Activated naive CD4-positive, alpha-beta T cell treated with anti-CD3 and anti-CD28 coated beads, Interleukin-2, amount 10 ng/mL, durations not matched to agents 7 days and 5 days (primary cell): Measurements from ENCODE around the gene QPRT.
"Not testable (repeated sequence)": the region's sequence is repeated elsewhere in the genome, so short reads cannot be mapped to it uniquely, and the experiment has no call there.

ENCODE experiments used
- CTCF ChIA-PET: fragments of 350-600 bp; sonication (Branson Sonifier 250); formaldehyde crosslinking; loops from one replicate; lab custom pipeline; 2021; ENCODE audit warnings: antibody characterized with exemption; lab: Charles Lee
- DNase-seq: peaks from one replicate; pipeline ENCODE4 v3.0.0-alpha.2; 2020
- H3K27ac Mint-ChIP-seq: one replicate; pipeline ENCODE4 v1.8.0; 2021; ENCODE audit warnings: mild to moderate bottlenecking, moderate library complexity, mixed read lengths
- H3K27me3 Mint-ChIP-seq: one replicate; pipeline ENCODE4 v1.8.0; 2021; ENCODE audit warnings: mild to moderate bottlenecking, mixed read lengths
- H3K36me3 Mint-ChIP-seq: one replicate; pipeline ENCODE4 v1.8.0; 2021; ENCODE audit warnings: mixed read lengths
- H3K4me1 Mint-ChIP-seq: one replicate; pipeline ENCODE4 v1.8.0; 2021; ENCODE audit warnings: mixed read lengths
- H3K4me3 Mint-ChIP-seq: one replicate; pipeline ENCODE4 v1.8.0; 2021; ENCODE audit warnings: mild to moderate bottlenecking, moderate library complexity, mixed read lengths
- H3K9me3 Mint-ChIP-seq: one replicate; pipeline ENCODE4 v1.8.0; 2021; ENCODE audit warnings: mixed read lengths

The QPRT gene

GRCh38 chr16:29707160-29707559, 28.2 kb downstream of the QPRT start:
- H3K27me3 Mint-ChIP-seq, H3K9me3 Mint-ChIP-seq, H3K4me3 Mint-ChIP-seq, H3K27ac Mint-ChIP-seq, DNase-seq, H3K36me3 Mint-ChIP-seq, CTCF ChIA-PET: not testable (repeated sequence)
- peaks cover 32% of the 10 kb centered on the region for H3K4me1 Mint-ChIP-seq

DNA sequence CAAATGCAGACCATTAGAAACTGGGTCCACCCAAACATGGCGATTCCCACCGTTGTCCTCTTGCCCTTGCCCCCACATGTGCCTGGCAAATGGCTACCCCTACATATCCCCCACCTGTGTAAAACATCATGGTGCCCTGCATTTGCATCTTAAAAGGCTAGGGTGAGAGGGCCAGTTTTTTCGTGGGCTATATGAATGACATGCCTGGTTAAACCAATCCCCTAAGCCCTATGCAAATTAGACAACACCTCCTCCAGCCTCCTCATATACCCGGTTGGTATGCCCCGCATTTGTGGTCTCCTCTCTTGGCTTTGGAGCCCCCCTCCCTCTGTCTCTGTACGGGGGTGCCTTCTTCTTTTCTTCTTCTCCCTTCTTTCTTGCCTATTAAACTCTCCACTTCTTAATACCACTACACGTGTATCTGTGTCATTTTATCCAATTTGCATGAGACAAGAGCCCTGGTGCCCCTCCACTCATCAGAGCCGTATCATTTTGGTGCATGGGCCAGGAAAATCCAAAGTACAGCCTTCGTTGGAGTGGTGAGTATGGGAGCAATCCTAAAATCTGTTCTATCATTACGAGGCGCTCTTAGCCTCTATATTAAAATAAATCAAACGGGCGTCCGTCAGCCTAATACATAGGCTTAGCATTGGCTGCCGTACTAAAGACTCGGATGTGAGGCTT, 30.1 kb downstream of the QPRT start:
- peaks cover 19% of the 10 kb centered on the region for H3K4me1 Mint-ChIP-seq
- CTCF ChIA-PET, result interaction anchor here (0.6 to 1.9 kb wide), 4 partner anchors 8 to 334 kb away, joined by 3 to 8 read pairs (median 3); no protein-coding TSS in a partner anchor
- no peaks in the 10 kb centered on the region for H3K9me3 Mint-ChIP-seq
- no peak overlapping the region for H3K27ac Mint-ChIP-seq
- peaks cover 4% of the 10 kb centered on the region for H3K27me3 Mint-ChIP-seq
- DNase-seq, result no peak
- no peaks in the 10 kb centered on the region for H3K36me3 Mint-ChIP-seq
- H3K4me3 Mint-ChIP-seq, result no peak overlapping the region

- H3K4me3 Mint-ChIP-seq, DNase-seq, H3K36me3 Mint-ChIP-seq, H3K27me3 Mint-ChIP-seq, H3K27ac Mint-ChIP-seq, H3K9me3 Mint-ChIP-seq: not testable (repeated sequence)
- peaks cover 15% of the 10 kb centered on the region for H3K4me1 Mint-ChIP-seq
- CTCF ChIA-PET, result interaction anchor here (0.6 to 1.9 kb wide), 6 partner anchors 9 to 334 kb away, joined by 3 to 8 read pairs (median 3); no protein-coding TSS in a partner anchor
These were observed 30.7 kb downstream of the QPRT start for GRCh38 chr16:29709657-29710056.

DNA sequence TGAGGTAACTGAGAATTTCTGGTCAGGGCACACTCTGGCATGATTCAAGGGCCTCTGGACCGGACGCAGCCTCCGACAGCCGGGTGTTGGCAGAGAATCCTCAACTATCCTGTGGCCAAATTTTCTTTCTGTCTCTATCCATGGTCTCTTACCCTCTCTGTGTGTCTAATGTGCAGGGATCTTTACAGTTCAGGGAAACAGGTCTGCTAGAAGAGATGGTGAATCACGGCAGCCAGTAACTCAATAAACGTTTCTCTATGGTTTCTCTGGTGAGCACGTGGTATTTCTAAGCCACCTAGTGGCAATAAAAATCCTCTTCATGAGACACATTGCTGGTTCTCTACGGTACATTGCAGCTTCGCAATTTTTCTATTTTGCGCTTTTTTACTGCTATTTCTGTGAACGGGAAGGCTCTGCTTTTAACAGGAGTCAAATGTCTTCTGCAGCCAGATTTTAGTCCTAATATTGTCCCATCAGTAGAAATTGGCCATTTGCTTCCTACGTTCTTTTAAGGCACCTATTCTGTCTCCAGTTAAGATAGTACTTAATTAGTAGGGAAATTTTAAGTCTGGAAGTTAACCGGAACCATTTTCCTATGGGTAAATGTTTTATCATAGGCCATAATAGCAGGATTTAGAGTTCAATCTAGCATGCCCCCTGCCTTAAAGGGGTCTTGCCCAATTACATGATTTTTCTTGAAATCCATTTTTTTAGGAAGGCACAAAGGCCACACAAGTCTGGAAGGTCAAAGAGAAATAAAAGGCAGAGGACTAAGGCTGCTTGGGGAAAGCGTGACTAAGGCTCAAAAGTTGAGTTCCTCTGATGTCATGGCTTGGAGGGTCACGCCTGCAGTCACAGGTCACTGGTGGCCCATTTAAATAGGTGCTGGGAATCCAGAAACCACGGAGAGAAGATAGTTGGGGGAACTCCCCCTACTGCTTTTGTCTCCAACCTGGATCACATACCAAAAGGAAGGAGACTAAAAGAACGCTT, 31.5 kb downstream of the QPRT start:
- CTCF ChIA-PET, result interaction anchor here (0.5 to 3.2 kb wide), 8 partner anchors 10 to 80 kb away, joined by 3 to 8 read pairs (median 3); partner anchors contain the start of gene KIF22
- H3K36me3 Mint-ChIP-seq, result no peaks in the 10 kb centered on the region
- peaks cover 12% of the 10 kb centered on the region for H3K4me1 Mint-ChIP-seq
- H3K9me3 Mint-ChIP-seq, result no peaks in the 10 kb centered on the region
- H3K4me3 Mint-ChIP-seq, result no peak overlapping the region
- H3K27me3 Mint-ChIP-seq, result peaks cover 10% of the 10 kb centered on the region
- no peak overlapping the region for H3K27ac Mint-ChIP-seq
- peak; percentile 47 for DNase-seq

GRCh38 chr16:29712809-29713208, 33.8 kb downstream of the QPRT start:
- H3K27me3 Mint-ChIP-seq, result peaks cover 25% of the 10 kb centered on the region
- no peak overlapping the region for H3K27ac Mint-ChIP-seq
- no peak overlapping the region for H3K4me3 Mint-ChIP-seq

DNA sequence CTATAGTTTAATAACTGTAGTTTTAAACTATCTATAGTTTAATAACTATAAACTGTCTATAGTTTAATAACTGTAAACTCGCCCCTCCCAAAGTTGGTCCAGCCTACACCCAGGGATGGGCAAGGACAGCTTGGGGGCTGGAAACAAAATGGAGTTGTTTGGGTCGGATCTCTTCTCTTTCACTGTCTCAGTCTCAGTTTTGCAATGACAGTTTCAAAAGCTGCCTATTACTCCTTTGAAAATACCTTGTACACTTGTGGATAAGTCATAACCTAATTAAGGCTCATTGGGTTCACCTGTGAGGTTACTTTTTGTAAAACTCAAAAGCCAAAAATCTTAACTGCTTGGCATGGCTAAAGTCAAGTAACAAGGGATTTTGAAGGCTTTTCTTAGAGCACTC, 35.4 kb downstream of the QPRT start:
- CTCF ChIA-PET, result interaction anchor here (1.5 to 5.4 kb wide), 2 partner anchors 13 to 71 kb away, joined by 4 to 24 read pairs; no protein-coding TSS in a partner anchor
- H3K36me3 Mint-ChIP-seq, result no peaks in the 10 kb centered on the region
- no peak overlapping the region for H3K27ac Mint-ChIP-seq
- no peaks in the 10 kb centered on the region for H3K9me3 Mint-ChIP-seq
- no peak overlapping the region for H3K4me3 Mint-ChIP-seq
- H3K4me1 Mint-ChIP-seq, result peaks cover 12% of the 10 kb centered on the region
- H3K27me3 Mint-ChIP-seq, result peaks cover 29% of the 10 kb centered on the region
- DNase-seq, result no peak

More at GRCh38 chr16:29712809-29713208, 33.8 kb downstream of the QPRT start:
- Mint-ChIP-seq H3K36me3 (no peaks in the 10 kb centered on the region), H3K9me3 (no peaks in the 10 kb centered on the region), H3K4me1 (peaks cover 12% of the 10 kb centered on the region)
- no peak for DNase-seq
- CTCF ChIA-PET, result interaction anchor here (1.0 to 5.4 kb wide), 5 partner anchors 12 to 77 kb away, joined by 3 to 24 read pairs (median 6); partner anchors contain the start of gene KIF22

DNA sequence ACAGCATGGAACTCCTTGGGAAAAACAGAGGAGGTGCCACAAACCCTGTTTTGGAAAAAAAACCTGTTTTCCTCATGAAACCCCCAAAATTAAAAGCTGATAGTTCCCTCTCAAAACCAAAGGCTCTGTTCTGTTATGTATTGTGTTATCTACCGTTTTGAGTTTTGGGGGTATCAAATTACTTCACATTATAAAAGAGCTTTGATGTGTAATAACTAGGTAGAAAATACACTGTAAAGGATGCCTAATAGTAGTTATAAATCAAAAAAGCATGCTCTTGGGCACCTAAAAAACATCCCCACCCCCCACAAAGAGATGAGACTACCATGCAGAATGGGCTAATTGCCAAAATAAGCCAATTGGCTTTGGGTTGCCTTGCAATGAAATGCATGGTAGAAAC, 36.0 kb downstream of the QPRT start:
- H3K4me3 Mint-ChIP-seq, result no peak overlapping the region
- peaks cover 35% of the 10 kb centered on the region for H3K27me3 Mint-ChIP-seq
- no peaks in the 10 kb centered on the region for H3K9me3 Mint-ChIP-seq
- no peaks in the 10 kb centered on the region for H3K36me3 Mint-ChIP-seq
- H3K4me1 Mint-ChIP-seq, result peaks cover 8% of the 10 kb centered on the region
- no peak for DNase-seq
- CTCF ChIA-PET, result interaction anchor here (0.6 to 5.4 kb wide), 3 partner anchors 14 to 70 kb away, joined by 3 to 24 read pairs (median 4); no protein-coding TSS in a partner anchor
- H3K27ac Mint-ChIP-seq, result no peak overlapping the region

GRCh38 chr16:29717113-29717512, 38.1 kb downstream of the QPRT start:
- Mint-ChIP-seq H3K9me3 (no peaks in the 10 kb centered on the region), H3K36me3 (no peaks in the 10 kb centered on the region), H3K4me1 (peaks cover 11% of the 10 kb centered on the region), H3K27ac (no peak overlapping the region), H3K27me3 (peaks cover 32% of the 10 kb centered on the region), H3K4me3 (no peak overlapping the region)
- DNase-seq, result no peak
- CTCF ChIA-PET, result interaction anchor here (0.7 to 2.1 kb wide), 3 partner anchors 12 to 18 kb away, joined by 3 to 7 read pairs (median 3); no protein-coding TSS in a partner anchor

- CTCF ChIA-PET, result interaction anchor here (0.5 to 1.5 kb wide), 3 partner anchors 19 to 294 kb away, joined by 3 to 6 read pairs (median 4); no protein-coding TSS in a partner anchor
- no peak for DNase-seq
These were observed 40.1 kb downstream of the QPRT start for GRCh38 chr16:29719063-29719462.

GRCh38 chr16:29720703-29721102, 41.7 kb downstream of the QPRT start:
- Mint-ChIP-seq H3K4me1 (peaks cover 17% of the 10 kb centered on the region), H3K36me3 (no peaks in the 10 kb centered on the region), H3K4me3 (no peak overlapping the region), H3K27ac (no peak overlapping the region), H3K27me3 (peaks cover 35% of the 10 kb centered on the region), H3K9me3 (no peaks in the 10 kb centered on the region)
- no peak for DNase-seq
- CTCF ChIA-PET, result interaction anchor here (1.2 to 3.1 kb wide), 2 partner anchors 17 to 20 kb away, joined by 3 to 29 read pairs; no protein-coding TSS in a partner anchor

More at GRCh38 chr16:29719063-29719462, 40.1 kb downstream of the QPRT start:
- Mint-ChIP-seq H3K4me3 (no peak overlapping the region), H3K36me3 (no peaks in the 10 kb centered on the region), H3K4me1 (peaks cover 12% of the 10 kb centered on the region), H3K27ac (no peak overlapping the region), H3K27me3 (peaks cover 40% of the 10 kb centered on the region), H3K9me3 (no peaks in the 10 kb centered on the region)

GRCh38 chr16:29721167-29721879, 42.3 kb downstream of the QPRT start:
- not testable (repeated sequence) for H3K27ac Mint-ChIP-seq, H3K4me3 Mint-ChIP-seq

DNA sequence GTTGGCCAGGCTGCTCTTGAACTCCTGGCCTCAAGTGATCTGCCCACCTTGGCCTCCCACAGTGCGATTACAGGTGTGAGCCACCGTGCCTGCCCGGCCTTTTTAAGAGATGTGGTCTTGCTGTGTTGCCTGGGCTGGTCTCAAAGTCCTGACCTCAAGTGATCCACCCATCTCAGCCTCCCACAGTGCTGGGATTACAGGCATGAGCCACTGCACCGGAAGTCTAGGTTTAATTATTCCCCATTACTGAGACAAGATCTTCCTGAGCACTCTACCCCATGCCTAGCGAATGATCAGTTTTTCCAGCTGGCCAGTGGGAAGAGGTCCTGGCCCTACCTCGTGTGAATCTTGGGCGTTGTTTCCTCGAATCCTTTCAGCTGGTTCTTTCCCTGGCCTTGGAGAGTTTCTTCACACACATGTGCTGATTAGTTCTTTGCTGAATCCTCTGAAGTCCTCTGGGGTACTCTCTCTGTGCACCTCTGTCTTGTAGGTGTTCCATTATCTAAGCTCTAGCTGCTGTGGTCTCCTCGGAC, 47.9 kb downstream of the QPRT start:
- H3K27ac Mint-ChIP-seq, result no peak overlapping the region
- peaks cover 2% of the 10 kb centered on the region for H3K9me3 Mint-ChIP-seq
- no peak overlapping the region for H3K4me3 Mint-ChIP-seq
- peaks cover 26% of the 10 kb centered on the region for H3K4me1 Mint-ChIP-seq
- CTCF ChIA-PET, result no interaction called here
- DNase-seq, result no peak
- H3K36me3 Mint-ChIP-seq, result peaks cover 4% of the 10 kb centered on the region
- peaks cover 43% of the 10 kb centered on the region for H3K27me3 Mint-ChIP-seq

More at GRCh38 chr16:29721167-29721879, 42.3 kb downstream of the QPRT start:
- CTCF ChIA-PET, result interaction anchor here (1.2 to 3.1 kb wide), 2 partner anchors 18 to 21 kb away, joined by 3 to 29 read pairs; no protein-coding TSS in a partner anchor
- not testable (repeated sequence) for H3K36me3 Mint-ChIP-seq, H3K9me3 Mint-ChIP-seq
- H3K27me3 Mint-ChIP-seq, result peaks cover 32% of the 10 kb centered on the region
- peak; percentile 60 for DNase-seq
- H3K4me1 Mint-ChIP-seq, result peaks cover 17% of the 10 kb centered on the region

DNA sequence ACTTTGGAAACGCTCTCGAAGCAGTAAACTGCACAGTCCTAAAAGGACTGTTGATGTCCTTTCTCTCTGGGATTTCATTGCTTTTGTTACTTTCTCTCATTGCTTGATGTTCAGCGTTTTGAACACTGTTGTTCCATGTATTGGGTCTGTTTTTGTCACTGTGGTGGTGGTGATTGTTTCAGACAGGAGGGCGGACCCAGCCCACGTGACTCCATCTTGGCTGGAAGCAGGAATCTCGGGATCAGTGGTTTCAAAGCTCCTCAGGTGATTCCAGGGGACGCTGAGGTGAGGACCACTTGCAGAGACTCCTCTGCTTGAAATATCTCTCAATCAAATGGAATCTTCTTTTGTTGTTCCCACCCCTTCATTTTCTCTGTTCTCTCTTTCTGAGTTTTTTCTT, 48.5 kb downstream of the QPRT start:
- no peak overlapping the region for H3K4me3 Mint-ChIP-seq

More for the DNA sequence above, 48.5 kb downstream of the QPRT start:
- peaks cover 8% of the 10 kb centered on the region for H3K36me3 Mint-ChIP-seq
- CTCF ChIA-PET, result no interaction called here
- DNase-seq, result no peak
- peaks cover 5% of the 10 kb centered on the region for H3K9me3 Mint-ChIP-seq
- H3K27ac Mint-ChIP-seq, result no peak overlapping the region
- H3K4me1 Mint-ChIP-seq, result peaks cover 31% of the 10 kb centered on the region
- peaks cover 43% of the 10 kb centered on the region for H3K27me3 Mint-ChIP-seq
